K562 (cell line): ENCODE measurements around the gene MRPL10. TPM values are rescaled to one million over a fixed set of nuclear protein-coding genes. Genes with fewer than 3 reads are reported as not detected.

Source experiments
- AFF4 ChIP-seq: sonication (generic); formaldehyde crosslinking; IDR thresholded peaks from 2 replicates; pipeline ENCODE4 v1.8.0; 2023; ENCODE audit warnings: mild to moderate bottlenecking, missing genetic modification reagents
- BDP1 ChIP-seq: IDR thresholded peaks from 3 replicates; pipeline ENCODE4 v1.6.1; 2011; ENCODE audit not compliant: insufficient read length, insufficient read depth
- CBX2 ChIP-seq: fragments of 200-600 bp; sonication (generic); IDR thresholded peaks from one replicate; pipeline ENCODE4 v1.6.1; 2012; ENCODE audit warnings: mild to moderate bottlenecking, low read length, inconsistent platforms; ENCODE audit not compliant: insufficient read depth, poor library complexity, severe bottlenecking
- DACH1 ChIP-seq: fragments of 450-650 bp; IDR thresholded peaks from 2 replicates; pipeline ENCODE4 v1.6.1; 2018; ENCODE audit not compliant: partially characterized antibody
- EP400 ChIP-seq: fragments of 450-650 bp; IDR thresholded peaks from 2 replicates; pipeline ENCODE4 v1.6.1; 2017; ENCODE audit warnings: antibody characterized with exemption, mild to moderate bottlenecking, moderate library complexity
- GATA2 ChIP-seq: sonication (generic); formaldehyde crosslinking; IDR thresholded peaks from 2 replicates; pipeline ENCODE4 v1.4.0; 2020; ENCODE audit warnings: mild to moderate bottlenecking, missing genetic modification reagents
- GMEB1 ChIP-seq: fragments of 250-450 bp; sonication (Bioruptor Pico); IDR thresholded peaks from 2 replicates; pipeline ENCODE4 v1.4.0; 2020; ENCODE audit warnings: mild to moderate bottlenecking
- HNRNPL ChIP-seq: fragments of 200-400 bp; formaldehyde crosslinking; IDR thresholded peaks from 2 replicates; pipeline ENCODE4 v1.6.1; 2017; ENCODE audit warnings: low read depth, mild to moderate bottlenecking, low read length
- KHSRP ChIP-seq: fragments of 450-650 bp; IDR thresholded peaks from 2 replicates; pipeline ENCODE4 v1.6.1; 2017
- MCM5 ChIP-seq: fragments of 450-650 bp; IDR thresholded peaks from 2 replicates; pipeline ENCODE4 v1.6.1; 2016; ENCODE audit warnings: low read depth
- POLR3A ChIP-seq: IDR thresholded peaks from 2 replicates; pipeline ENCODE4 v1.6.1; 2011; ENCODE audit warnings: borderline replicate concordance, mild to moderate bottlenecking, moderate library complexity; ENCODE audit not compliant: insufficient read length, insufficient read depth; ENCODE audit errors: extremely low read depth
- RBM22 ChIP-seq: fragments of 200-400 bp; formaldehyde crosslinking; IDR thresholded peaks from 2 replicates; pipeline ENCODE4 v1.6.1; 2018; ENCODE audit warnings: low read length, low read depth; ENCODE audit not compliant: poor library complexity, severe bottlenecking
- SMARCB1 ChIP-seq: IDR thresholded peaks from 2 replicates; pipeline ENCODE4 v1.6.1; 2011; ENCODE audit warnings: improper control_type of control experiment, low read depth; ENCODE audit not compliant: insufficient read length
- SRSF7 ChIP-seq: fragments of 200-400 bp; formaldehyde crosslinking; optimal IDR thresholded peaks from 2 replicates; pipeline ENCODE3; 2017; ENCODE audit warnings: mild to moderate bottlenecking, low read depth, low read length
- ZNF583 ChIP-seq: fragments of 250-450 bp; sonication (Bioruptor Pico); IDR thresholded peaks from 2 replicates; pipeline ENCODE4 v1.4.0; 2020
- polyA plus RNA-seq, 8 experiments: library from polyadenylated mRNA; depleted of rRNA in 4 of 8; stranded (reverse) in 5 of 8; unstranded in 3 of 8; fragments of >200 nt; fragmentation: Nextera tagmentation in 2 of 8; fragmentation: Illumina TruSeq in 1 of 8; extraction: Ambion mirVana in 2 of 8; extraction: Trizol in 1 of 8; gene quantifications; 2 replicates each; pipeline versions ENCODE4 v1.2.1 to v1.2.3, GENCODE V29; 2011 to 2014; ENCODE audit warnings: inconsistent platforms in 1 of 8, missing spikeins in 1 of 8
- total RNA-seq, 7 experiments: library from RNA; depleted of rRNA in 6 of 7; stranded (reverse); fragments of >200 nt in 6 of 7; fragmentation: Illumina TruSeq in 2 of 7; extraction: Trizol in 2 of 7; gene quantifications; 2 replicates each; pipeline versions ENCODE4 v1.2.1 to v1.2.3, GENCODE V29; 2011 to 2021; ENCODE audit warnings: low replicate concordance in 1 of 7
- TF ChIP-seq, protein P1 (sequence below): sonication (generic); formaldehyde crosslinking; IDR thresholded peaks from 2 replicates; pipeline ENCODE4 v1.8.0; 2022; ENCODE audit warnings: missing genetic modification reagents, mild to moderate bottlenecking, borderline replicate concordance
- TF ChIP-seq, protein P2 (sequence below): fragments of 250-450 bp; sonication (Bioruptor Pico); IDR thresholded peaks from 2 replicates; pipeline ENCODE4 v1.5.0; 2022; ENCODE audit warnings: mild to moderate bottlenecking

MRPL10 gene
- total and polyA plus RNA-seq, 9 of the 15 experiments (the other 6 are each of a cell fraction or from before 2014, with no cell fraction given) = 27.8 to 105 (median 67.3) TPM

DNA sequence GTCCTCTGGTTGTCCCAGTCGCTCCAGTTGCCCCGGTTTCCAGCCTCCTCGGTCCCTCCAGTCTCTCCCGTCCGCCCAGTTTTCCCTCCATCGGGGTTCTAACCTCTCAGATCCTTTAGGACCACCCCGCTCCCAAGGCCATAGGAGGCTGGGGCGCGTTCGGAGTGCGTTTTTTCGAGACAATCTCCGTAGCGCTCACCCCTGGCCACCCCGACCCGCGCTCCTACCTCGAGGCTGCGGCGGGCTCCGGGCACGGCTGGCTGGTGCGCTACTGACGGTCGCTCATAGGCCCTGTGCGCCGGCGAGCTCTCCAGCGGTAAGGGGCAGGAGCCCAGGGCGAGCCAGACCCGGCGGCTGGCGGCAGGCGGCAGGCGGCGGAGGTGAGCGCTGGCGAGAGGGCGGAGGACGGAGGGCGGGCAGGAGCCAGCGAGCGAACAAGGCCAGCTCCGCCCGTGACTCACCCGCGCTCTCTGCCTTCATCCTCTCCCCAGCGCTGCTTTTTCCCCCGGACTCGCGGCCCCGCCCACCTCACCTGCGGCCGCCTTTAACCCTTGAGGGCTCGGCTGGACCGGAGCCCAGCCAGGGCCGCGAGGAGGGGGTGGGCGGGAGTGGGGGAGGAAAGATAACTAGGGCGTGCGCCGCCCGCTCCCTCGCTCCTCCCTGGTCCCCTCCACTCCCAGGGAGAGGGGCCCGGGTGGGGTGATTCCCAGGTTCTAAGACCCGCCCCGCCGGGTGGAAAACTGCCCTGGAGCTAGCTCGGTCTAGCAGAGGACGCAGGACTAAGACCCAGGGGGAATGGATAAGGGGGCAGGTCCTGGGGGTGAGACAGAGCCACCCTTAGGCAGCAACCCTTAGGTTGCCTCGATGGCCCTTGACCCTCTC lies 19.6 kb upstream of the MRPL10 start, which contains the start of gene SP6 (continued):
- TF ChIP-seq DACH1 = no peak
- no peak for TF ChIP-seq SRSF7
- TF ChIP-seq BDP1 = no peak
- TF ChIP-seq MCM5 = no peak
- TF ChIP-seq KHSRP = no peak
- TF ChIP-seq, protein P1, sequence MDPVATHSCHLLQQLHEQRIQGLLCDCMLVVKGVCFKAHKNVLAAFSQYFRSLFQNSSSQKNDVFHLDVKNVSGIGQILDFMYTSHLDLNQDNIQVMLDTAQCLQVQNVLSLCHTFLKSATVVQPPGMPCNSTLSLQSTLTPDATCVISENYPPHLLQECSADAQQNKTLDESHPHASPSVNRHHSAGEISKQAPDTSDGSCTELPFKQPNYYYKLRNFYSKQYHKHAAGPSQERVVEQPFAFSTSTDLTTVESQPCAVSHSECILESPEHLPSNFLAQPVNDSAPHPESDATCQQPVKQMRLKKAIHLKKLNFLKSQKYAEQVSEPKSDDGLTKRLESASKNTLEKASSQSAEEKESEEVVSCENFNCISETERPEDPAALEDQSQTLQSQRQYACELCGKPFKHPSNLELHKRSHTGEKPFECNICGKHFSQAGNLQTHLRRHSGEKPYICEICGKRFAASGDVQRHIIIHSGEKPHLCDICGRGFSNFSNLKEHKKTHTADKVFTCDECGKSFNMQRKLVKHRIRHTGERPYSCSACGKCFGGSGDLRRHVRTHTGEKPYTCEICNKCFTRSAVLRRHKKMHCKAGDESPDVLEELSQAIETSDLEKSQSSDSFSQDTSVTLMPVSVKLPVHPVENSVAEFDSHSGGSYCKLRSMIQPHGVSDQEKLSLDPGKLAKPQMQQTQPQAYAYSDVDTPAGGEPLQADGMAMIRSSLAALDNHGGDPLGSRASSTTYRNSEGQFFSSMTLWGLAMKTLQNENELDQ = no peak
- TF ChIP-seq RBM22 = peak; percentile 36
- TF ChIP-seq, protein P2, sequence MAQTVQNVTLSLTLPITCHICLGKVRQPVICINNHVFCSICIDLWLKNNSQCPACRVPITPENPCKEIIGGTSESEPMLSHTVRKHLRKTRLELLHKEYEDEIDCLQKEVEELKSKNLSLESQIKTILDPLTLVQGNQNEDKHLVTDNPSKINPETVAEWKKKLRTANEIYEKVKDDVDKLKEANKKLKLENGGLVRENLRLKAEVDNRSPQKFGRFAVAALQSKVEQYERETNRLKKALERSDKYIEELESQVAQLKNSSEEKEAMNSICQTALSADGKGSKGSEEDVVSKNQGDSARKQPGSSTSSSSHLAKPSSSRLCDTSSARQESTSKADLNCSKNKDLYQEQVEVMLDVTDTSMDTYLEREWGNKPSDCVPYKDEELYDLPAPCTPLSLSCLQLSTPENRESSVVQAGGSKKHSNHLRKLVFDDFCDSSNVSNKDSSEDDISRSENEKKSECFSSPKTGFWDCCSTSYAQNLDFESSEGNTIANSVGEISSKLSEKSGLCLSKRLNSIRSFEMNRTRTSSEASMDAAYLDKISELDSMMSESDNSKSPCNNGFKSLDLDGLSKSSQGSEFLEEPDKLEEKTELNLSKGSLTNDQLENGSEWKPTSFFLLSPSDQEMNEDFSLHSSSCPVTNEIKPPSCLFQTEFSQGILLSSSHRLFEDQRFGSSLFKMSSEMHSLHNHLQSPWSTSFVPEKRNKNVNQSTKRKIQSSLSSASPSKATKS (CRISPR knock-in tag) = no peak
- no peak for TF ChIP-seq SMARCB1
- TF ChIP-seq EP400 = no peak
- TF ChIP-seq HNRNPL = peak; percentile 63; the same call in 1 of the 2 replicates
- no peak for TF ChIP-seq CBX2
- TF ChIP-seq GMEB1 (CRISPR knock-in tag) = no peak
- peak; percentile 76; the same call in 1 of the 2 replicates for TF ChIP-seq AFF4
- TF ChIP-seq GATA2 (CRISPR knock-in tag) = no peak
- no peak for TF ChIP-seq POLR3A
- peak; percentile 17; the same call in 1 of the 2 replicates for TF ChIP-seq ZNF583 (CRISPR knock-in tag)
